PC-3 (cell line): ENCODE results near the gene PRELID1. TPM values are rescaled to one million over a fixed set of nuclear protein-coding genes. Genes with fewer than 3 reads are reported as not detected.

Source experiments
- ATAC-seq: fragments of 200-7000 bp; cut with Tn5 transposase; 2 replicates; pipeline ENCODE4 v1.9.1; 2020; ENCODE audit warnings: mild to moderate bottlenecking, moderate library complexity
- BruUV-seq: library from RNA; stranded (reverse); fragments of 400-500 nt; replicated peaks from 2 replicates; lab custom pipeline; 2021; lab: Mats Ljungman, UMichigan
- CTCF ChIA-PET: fragments of 300-600 bp; sonication (Branson Sonifier 250); formaldehyde crosslinking; loops from one replicate; lab custom pipeline; 2022; ENCODE audit warnings: antibody characterized with exemption; lab: Charles Lee
- POLR2A ChIA-PET: fragments of 300-600 bp; sonication (Branson Sonifier 250); formaldehyde crosslinking; loops from one replicate; lab custom pipeline; 2022; ENCODE audit warnings: antibody characterized with exemption; ENCODE audit not compliant: unreplicated experiment; lab: Charles Lee
- DNase-seq: peaks from one replicate; pipeline ENCODE4 v3.0.0-alpha.2; 2015
- H2AFZ ChIP-seq: fragments of 300-600 bp; sonication (generic); 2 replicates; pipeline ENCODE4 v1.6.0; 2016; ENCODE audit warnings: antibody characterized with exemption, low read length
- H3F3A ChIP-seq: fragments of 300-600 bp; sonication (generic); one replicate; pipeline ENCODE4 v1.6.0; 2017; ENCODE audit warnings: antibody characterized with exemption, low read length, control low read depth, mild to moderate bottlenecking; ENCODE audit not compliant: unreplicated experiment
- H3K27ac ChIP-seq: fragments of 300-600 bp; sonication (generic); 2 replicates; pipeline ENCODE4 v1.5.1; 2016; ENCODE audit warnings: mild to moderate bottlenecking, low read length
- H3K27me3 ChIP-seq: fragments of 300-600 bp; sonication (generic); 2 replicates; pipeline ENCODE4 v1.6.1; 2016; ENCODE audit warnings: low read length, mixed read lengths
- H3K36me3 ChIP-seq: fragments of 300-600 bp; sonication (generic); 2 replicates; pipeline ENCODE4 v1.6.1; 2016; ENCODE audit warnings: low read depth, mixed run types, low read length, mixed read lengths
- H3K4me1 ChIP-seq: fragments of 300-600 bp; sonication (generic); 2 replicates; pipeline ENCODE4 v1.5.1; 2016; ENCODE audit warnings: low read length; ENCODE audit not compliant: insufficient read depth
- H3K4me2 ChIP-seq: fragments of 300-600 bp; sonication (generic); 2 replicates; pipeline ENCODE4 v1.6.0; 2016; ENCODE audit warnings: low read length
- H3K4me3 ChIP-seq: fragments of 300-600 bp; sonication (generic); 2 replicates; pipeline ENCODE4 v1.5.1; 2016; ENCODE audit warnings: mild to moderate bottlenecking, low read length, mixed read lengths
- H3K79me2 ChIP-seq: fragments of 300-600 bp; sonication (generic); 2 replicates; pipeline ENCODE4 v1.6.1; 2017; ENCODE audit warnings: low read length, mixed read lengths
- H3K9ac ChIP-seq: fragments of 300-600 bp; sonication (generic); 2 replicates; pipeline ENCODE4 v1.6.0; 2016; ENCODE audit warnings: mild to moderate bottlenecking, low read length
- H3K9me2 ChIP-seq: fragments of 300-600 bp; sonication (generic); replicated peaks from 2 replicates; pipeline ENCODE4 v1.6.1; 2016; ENCODE audit warnings: mixed run types, low read length, mixed read lengths
- H3K9me3 ChIP-seq: fragments of 300-600 bp; sonication (generic); 2 replicates; pipeline ENCODE4 v1.6.1; 2016; ENCODE audit warnings: low read length, mixed read lengths
- H4K20me1 ChIP-seq: fragments of 300-600 bp; sonication (generic); 2 replicates; pipeline ENCODE4 v1.6.1; 2016; ENCODE audit warnings: low read length, mixed read lengths
- EZH2 ChIP-seq: fragments of 300-600 bp; sonication (generic); IDR thresholded peaks from one replicate; pipeline ENCODE4 v1.6.1; 2017; ENCODE audit warnings: antibody characterized with exemption, mild to moderate bottlenecking, low read length; ENCODE audit not compliant: unreplicated experiment
- EZH2phosphoT487 ChIP-seq: fragments of 300-600 bp; sonication (generic); IDR thresholded peaks from 2 replicates; pipeline ENCODE4 v1.6.1; 2018; ENCODE audit warnings: mild to moderate bottlenecking, antibody characterized with exemption, low read length, borderline replicate concordance
- intact Hi-C: fragments of 100-400 bp; cut with micrococcal nuclease; formaldehyde crosslinking; loops from 2 replicates; pipeline ENCODE4 v1.9.0; 2023
- total RNA-seq: library from RNA; depleted of rRNA; stranded (reverse); fragments of >200 nt; gene quantifications from 2 replicates; pipeline ENCODE4 v1.2.3, GENCODE V29; 2014
- TF ChIP-seq, protein P1 (sequence below): fragments of 300-600 bp; sonication (generic); conservative IDR thresholded peaks from 2 replicates; pipeline ENCODE4 v1.5.1; 2017; ENCODE audit warnings: antibody characterized with exemption, low read depth, mild to moderate bottlenecking, low read length

The PRELID1 gene
- total RNA-seq, 1 experiment from 2014 or later: 505 TPM

DNA sequence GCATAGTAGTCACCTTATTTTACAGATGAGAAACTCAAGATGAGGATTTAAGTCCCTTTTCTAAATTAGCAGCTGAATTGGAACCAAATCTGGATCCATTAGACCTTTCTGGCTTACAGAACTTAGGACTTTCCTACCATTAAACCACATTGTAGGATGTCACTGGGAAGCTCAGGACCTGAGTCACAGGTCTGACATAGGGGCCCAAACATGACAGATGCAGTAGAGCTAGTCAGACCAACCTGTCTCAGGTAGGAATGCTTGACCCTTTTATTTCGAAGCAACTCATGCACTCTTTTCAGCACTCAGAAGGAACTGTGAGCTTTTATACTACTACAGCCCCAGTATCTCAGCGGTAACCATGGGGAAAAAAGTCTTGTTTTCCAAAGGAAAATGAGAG, 2.6 kb upstream of the PRELID1 start:
- Histone ChIP-seq H3K27me3 (no peaks in the 10 kb centered on the region), H3K9ac (peak overlapping the region; percentile 63), H3K4me2 (peak overlapping the region; percentile 62), H3K9me3 (no peaks in the 10 kb centered on the region), H4K20me1 (peaks cover 22% of the 10 kb centered on the region), H3K79me2 (peaks cover 36% of the 10 kb centered on the region), H3F3A (peaks cover 19% of the 10 kb centered on the region), H3K4me1 (peaks cover 50% of the 10 kb centered on the region), H3K4me3 (peak overlapping the region; percentile 25; the same call in 1 of the 2 replicates), H3K36me3 (peaks cover 9% of the 10 kb centered on the region; the same call in 1 of the 2 replicates), H3K27ac (peak overlapping the region; percentile 92), H3K9me2 (no peaks in the 10 kb centered on the region), H2AFZ (no peak overlapping the region)
- intact Hi-C loops: loop anchor here (1.0 to 5.0 kb wide), 3 partner anchors 169 to 196 kb away; partner anchors contain the start of genes NSD1 and PDLIM7
- ChIA-PET CTCF (interaction anchor here (1.4 to 1.8 kb wide), 3 partner anchors 9 to 189 kb away, joined by 4 to 8 read pairs (median 5); no protein-coding TSS in a partner anchor), POLR2A (interaction anchor here (0.5 to 1.0 kb wide), 2 partner anchors 103 to 194 kb away, joined by 3 read pairs; no protein-coding TSS in a partner anchor)
- ATAC-seq (no peak), DNase-seq (peak; percentile 60)
- TF ChIP-seq, protein P1, sequence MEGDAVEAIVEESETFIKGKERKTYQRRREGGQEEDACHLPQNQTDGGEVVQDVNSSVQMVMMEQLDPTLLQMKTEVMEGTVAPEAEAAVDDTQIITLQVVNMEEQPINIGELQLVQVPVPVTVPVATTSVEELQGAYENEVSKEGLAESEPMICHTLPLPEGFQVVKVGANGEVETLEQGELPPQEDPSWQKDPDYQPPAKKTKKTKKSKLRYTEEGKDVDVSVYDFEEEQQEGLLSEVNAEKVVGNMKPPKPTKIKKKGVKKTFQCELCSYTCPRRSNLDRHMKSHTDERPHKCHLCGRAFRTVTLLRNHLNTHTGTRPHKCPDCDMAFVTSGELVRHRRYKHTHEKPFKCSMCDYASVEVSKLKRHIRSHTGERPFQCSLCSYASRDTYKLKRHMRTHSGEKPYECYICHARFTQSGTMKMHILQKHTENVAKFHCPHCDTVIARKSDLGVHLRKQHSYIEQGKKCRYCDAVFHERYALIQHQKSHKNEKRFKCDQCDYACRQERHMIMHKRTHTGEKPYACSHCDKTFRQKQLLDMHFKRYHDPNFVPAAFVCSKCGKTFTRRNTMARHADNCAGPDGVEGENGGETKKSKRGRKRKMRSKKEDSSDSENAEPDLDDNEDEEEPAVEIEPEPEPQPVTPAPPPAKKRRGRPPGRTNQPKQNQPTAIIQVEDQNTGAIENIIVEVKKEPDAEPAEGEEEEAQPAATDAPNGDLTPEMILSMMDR: no peak
- TF ChIP-seq EZH2 (no peak), EZH2phosphoT487 (no peak)
- BruUV-seq: no TSS peak

DNA sequence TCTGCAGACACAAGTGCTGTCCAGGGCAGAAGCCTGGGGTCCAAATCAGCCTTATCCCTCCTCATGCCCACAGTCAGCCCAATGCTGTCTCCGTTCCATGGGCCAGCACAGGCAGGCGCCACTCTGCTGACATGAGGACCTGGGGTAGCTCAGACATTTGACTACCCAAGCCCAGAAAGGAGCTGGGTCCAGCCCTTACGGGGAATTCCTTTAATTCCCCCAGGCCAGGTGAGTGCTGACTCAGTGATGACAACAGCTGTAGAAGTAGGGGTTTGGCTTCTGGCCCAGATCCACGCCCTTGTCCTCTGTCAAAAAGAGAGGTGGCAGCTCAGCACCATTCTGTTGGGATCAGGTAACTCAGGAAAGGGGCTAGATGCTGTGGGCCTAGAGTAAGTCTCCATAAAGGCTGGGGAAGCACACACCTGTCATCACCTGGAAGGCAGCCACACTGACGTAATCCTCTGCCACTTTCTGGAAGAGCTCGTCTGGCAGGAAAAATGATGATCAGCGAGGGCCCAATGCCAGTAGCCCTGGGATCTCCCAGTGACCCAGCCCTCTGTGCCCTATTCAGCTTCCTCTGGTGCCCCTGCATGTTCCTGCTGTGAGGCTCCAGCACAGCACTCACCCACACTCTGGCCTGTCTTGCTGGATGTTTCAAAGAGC, 2.0 kb upstream of the PRELID1 start:
- peaks cover 19% of the 10 kb centered on the region for H3F3A ChIP-seq
- H3K4me1 ChIP-seq: peaks cover 53% of the 10 kb centered on the region
- no peaks in the 10 kb centered on the region for H3K9me3 ChIP-seq
- peaks cover 43% of the 10 kb centered on the region for H3K79me2 ChIP-seq
- peak overlapping the region; percentile 97 for H3K4me2 ChIP-seq
- H3K9me2 ChIP-seq: no peaks in the 10 kb centered on the region
- no peaks in the 10 kb centered on the region for H3K27me3 ChIP-seq
- peak overlapping the region; percentile 92 for H3K27ac ChIP-seq
- TF ChIP-seq EZH2 (no peak), EZH2phosphoT487 (no peak)
- TF ChIP-seq, protein P1: no peak
- peak overlapping the region; percentile 89 for H3K9ac ChIP-seq
- DNase-seq (peak; percentile 99), ATAC-seq (peak; percentile 50)
- intact Hi-C loops: loop anchor here (1.0 to 5.0 kb wide), 3 partner anchors 169 to 196 kb away; partner anchors contain the start of genes NSD1 and PDLIM7
- H4K20me1 ChIP-seq: peaks cover 25% of the 10 kb centered on the region
- no TSS peak for BruUV-seq
- H3K36me3 ChIP-seq: peaks cover 13% of the 10 kb centered on the region; the same call in 1 of the 2 replicates
- no peak overlapping the region for H2AFZ ChIP-seq
- CTCF ChIA-PET: interaction anchor here (0.5 to 1.8 kb wide), 8 partner anchors 9 to 215 kb away, joined by 3 to 9 read pairs (median 4); partner anchors contain the start of gene FGFR4
- POLR2A ChIA-PET: interaction anchor here (0.5 to 1.0 kb wide), 2 partner anchors 102 to 193 kb away, joined by 3 read pairs; no protein-coding TSS in a partner anchor
- peak overlapping the region; percentile 86 for H3K4me3 ChIP-seq
